HG03558 (cell line): ENCODE measurements around the gene TIMM22.

Source experiments
- ATAC-seq: cut with Tn5 transposase; IDR thresholded peaks from one replicate; pipeline ENCODE4 v1.9.1; 2021; ENCODE audit warnings: moderate number of reproducible peaks; ENCODE audit not compliant: unreplicated experiment; ENCODE audit errors: extremely low read depth

TIMM22 gene

DNA sequence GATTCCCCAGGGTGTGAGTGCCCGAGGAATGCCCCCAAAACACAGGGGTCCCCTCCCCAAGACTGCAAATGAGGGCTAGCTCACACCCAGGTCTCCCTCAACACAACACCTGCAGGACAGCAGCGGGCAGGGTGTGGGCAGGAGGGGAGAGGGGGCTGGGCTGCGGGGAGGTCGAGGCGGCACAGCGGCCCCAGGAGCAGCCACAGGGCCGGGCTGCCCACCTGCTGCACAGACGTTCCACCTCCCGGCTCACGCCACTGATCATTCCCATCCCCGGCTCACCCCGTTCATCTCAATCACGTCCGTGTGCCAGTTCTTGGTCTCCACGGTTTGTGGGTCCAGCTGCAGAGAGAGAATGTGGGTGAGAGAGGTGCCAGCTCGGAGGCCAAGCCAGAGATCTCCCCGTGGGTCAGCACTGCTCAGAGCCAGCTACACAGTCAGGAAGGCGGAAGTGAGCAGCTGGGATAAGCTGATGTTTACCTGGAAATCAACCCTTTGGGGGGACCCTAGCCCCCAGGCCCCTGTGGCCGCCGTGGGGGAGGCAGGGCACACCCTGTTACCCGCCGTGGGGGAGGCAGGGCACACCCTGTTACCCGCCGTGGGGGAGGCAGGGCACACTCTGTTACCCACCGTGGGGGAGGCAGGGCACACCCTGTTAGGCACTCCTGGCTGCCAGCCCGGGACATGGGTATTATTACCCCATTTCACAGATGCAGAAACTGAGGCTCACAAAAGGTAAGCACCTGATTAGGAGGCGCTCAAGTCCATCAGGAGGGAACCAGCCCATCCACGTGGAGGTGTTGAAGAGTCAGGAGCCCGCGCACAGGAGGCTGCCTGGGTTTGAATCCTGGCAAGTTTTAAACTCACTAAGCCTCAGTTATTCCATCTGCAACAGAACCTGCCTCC lies 16.1 kb downstream of the TIMM22 start:
- ATAC-seq, result no peak

DNA sequence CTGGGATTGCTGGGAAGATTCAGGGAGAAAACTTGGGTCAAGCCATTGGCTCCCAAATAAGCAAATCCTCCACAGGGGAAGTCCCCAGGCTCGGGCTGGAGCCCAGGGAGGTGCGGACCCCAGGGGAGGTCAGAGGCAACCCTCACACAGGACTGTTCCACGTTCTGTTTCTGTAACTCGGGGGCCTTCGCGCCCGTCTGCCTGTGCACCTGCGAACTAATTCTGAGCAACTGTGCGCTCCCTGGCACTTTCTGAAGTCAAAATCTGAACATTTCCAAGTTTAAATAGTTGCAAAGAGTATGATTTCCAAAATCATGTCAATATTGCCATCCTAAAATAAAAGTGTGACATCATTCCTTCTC lies 16.8 kb downstream of the TIMM22 start:
- ATAC-seq, result no peak

DNA sequence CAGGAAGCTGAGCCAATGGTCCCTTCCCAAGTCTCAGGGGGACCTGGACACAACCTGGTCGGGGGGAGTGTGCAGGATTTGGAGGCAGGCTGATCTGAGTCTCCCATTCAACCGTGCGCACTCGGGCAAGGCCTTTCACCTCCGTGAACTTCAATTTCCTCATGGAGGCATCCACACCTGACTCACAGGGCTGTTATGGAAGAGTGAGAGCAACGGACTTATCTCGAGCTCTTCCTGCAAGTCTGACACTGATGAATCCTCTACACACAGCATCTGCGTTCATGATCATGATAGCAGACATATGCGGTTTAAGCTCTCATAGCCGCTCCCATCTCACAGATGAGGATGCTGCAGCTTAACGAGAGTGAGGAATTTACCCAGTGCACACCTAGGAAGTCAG lies 21.6 kb downstream of the TIMM22 start:
- ATAC-seq, result no peak

DNA sequence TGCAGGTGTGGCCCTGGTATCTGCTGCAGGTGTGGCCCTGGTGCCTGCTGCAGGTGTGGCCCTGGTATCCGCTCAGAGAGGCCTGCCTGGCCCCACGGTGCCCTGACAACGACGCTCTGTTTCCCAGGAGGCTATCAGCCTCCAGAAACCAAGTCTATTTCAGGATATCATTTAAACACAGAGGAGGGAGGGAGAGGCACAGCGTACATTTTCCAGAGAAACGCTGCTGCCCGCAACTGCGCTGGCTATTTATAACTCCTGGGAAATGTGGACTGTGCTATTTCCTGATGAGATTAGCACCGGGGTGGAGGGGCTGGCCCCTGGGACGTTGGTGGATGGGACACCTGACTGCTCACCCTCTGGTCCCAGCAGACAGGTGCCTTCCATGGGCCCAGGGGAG lies 22.5 kb downstream of the TIMM22 start:
- ATAC-seq, result no peak

DNA sequence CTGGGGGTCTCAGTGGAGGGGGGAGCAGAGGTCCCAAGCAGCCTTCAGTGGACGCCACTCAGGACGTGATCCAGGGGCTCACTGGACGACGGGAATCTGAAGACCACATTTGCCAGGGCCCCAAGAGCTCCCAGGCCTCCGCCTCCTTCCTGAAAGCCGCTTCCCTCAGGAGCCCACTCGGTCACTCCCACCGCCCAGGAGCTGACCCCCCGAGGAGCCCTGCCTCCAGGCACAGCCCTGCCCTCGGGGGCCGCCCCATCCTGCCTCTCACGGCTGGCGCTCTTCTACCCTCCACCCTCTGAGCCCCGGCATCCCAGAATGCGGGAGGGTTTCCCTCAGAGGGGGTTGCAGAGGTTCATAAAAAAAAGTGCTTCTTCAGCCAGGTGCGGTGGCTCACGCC lies 24.2 kb downstream of the TIMM22 start:
- ATAC-seq, result no peak

DNA sequence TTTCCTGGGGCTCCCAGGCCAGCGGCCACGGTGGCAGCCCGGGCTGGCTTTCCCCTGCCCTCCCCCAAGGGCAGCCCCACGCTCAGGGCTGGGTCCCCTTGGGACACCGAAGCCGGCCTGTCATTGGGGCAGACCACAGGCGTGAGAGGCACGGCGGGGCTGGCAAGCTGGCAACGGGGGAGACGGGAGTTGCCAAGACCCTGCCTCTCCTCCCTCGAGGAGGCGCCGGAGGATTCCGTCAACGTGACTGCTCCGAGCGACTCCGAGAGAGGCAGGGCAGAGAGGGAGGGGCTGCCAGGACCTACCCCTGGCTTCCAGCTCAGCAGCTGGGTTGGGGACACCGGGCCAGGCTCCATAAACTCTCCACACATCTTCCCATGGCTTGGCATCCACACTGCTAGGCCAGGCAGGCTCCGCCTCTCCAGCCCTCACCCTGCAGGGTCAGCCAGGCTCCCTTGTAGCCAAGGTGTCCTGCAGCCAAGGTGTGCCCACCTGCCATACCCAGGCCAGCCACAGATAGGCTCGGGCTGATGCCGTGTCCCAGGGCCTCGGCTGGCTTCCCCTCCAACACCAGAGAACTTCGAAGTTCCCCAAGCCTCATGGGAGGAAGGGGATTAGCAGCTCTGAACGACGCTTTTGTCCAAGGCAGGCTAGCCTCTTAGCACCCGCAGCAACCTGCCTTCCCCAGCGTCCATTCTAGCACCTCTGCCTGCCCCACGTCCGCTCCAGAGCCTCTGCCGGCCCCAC lies 25.5 kb downstream of the TIMM22 start:
- ATAC-seq, result no peak

DNA sequence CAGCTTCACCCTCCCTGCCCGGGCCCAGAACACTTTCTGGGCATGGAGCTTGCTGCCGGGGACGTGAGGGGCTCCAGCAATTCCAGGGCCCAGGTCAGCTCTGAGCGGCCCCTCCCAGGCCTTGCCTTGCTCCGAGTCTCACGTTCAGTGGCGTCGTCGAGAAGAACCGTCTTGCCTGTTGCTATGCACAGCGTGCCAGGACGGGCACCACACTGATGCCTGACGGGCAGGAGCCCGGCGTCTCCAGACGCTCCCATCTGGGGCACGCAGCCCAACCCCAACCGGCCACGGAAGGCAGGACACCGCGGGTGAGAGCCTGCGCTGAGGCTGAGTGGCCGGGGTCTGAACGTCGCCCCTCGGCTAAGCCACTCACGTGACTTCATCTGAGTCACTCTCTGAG lies 27.1 kb downstream of the TIMM22 start:
- ATAC-seq, result no peak

DNA sequence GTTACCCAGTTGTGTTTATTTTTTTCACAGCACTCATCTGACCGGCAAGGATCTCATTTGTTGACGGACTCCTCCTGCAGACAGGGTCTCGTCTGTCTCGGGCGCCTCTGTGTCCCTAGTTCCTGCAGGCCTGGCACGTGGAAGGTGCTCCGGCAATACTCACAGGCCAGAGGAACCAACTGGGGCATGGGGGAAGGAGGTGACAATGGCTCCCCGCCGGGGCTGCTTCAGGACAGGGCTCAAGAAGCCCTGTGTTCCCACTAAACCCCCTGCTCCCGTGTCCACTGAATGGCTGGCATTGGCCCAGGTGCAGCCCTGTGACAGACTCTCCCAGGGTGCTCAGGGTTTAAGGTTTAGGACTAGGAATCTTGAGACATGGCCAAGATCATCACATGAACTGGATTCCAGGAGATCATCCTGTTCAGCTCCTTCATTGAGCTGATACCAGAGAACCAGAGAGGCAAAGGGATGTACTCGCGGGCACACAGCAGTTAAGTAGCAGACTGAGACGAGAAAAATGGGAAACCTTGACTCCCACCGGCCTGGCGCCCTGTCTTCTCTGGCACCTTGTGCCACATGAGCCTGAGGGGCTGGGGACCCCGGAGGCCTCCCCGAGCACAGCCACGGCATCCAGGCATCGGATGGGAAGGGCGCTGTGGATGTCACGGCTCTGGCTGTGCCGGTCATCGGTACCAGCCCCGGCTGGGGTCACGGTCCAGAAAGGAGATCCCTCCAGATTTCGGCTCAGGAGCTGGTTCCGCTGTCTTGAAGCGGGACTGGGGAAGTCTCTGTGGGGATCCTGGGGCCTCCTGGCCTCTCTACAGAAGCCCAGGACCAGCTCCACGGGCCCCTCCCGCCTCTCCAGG lies 29.0 kb downstream of the TIMM22 start:
- ATAC-seq, result no peak

DNA sequence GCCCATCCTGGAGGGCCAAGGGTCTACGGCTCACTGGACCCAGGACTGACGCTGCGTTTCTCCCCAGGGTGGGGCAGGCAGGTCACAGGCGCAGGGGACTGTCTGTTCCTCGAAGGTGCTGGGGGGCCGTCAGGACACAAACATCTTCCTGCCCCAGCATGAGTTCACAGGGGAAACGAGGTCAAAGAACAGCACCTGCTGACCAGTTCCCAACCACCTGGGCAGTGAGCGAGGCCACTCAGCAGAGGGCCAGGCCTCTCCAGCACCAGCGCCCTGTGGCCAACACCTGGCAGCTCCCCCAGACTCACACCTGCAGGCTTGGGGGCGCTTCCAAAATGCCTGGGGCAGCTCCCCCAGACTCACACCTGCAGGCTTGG lies 29.7 kb downstream of the TIMM22 start:
- ATAC-seq, result no peak

DNA sequence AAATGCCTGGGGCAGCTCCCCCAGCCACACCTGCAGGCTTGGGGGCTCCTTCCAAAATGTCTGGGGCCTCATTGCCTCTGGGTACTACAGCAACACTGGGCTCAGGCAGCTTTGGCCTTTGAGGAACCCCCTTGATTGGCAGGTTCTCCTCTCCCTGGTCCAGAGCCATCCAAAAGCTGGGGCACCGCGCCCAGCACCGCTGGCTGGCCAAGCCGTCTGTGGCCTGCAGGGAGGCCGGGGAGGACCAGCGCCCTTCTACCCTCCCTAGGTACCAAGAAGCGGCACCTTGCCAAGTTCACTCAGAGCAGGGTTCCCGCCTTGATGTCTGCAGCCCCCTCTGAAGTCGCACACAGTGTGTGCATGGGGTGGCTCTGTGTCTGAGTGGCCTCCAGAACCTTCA lies 30.1 kb downstream of the TIMM22 start:
- ATAC-seq, result no peak

DNA sequence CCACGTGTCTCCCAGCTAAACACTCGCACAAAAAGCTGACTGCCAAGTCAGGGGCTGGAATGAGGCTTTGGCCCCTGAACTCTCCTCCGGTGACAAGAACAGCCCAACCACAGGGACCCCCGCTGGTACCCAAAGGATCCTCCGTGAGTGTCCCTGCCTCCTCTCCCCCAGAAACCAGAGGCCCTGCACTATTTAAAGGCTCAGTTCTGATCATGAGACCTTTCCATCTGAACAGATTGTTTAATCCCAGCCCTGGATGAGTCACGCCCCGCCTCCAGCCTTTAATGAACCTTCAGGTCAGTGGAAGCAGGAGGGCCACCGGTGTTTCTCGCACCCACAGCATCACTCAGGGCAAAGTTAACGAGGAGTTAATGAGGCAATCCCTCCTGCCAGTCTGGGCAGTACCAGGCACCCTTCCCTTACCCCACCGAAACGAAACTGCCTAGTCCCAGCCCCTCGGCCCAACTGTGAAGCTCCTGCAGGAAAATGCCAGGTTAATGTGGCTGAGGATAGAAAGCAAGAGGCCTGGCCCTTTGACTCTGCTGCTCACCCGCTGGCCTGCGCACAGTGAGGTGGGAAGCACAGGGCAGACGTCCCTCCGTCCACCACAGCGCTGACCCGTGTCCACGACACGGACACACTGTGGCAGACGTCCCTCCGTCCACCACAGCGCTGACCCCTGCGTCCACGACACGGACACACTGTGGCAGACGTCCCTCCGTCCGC lies 32.4 kb downstream of the TIMM22 start:
- ATAC-seq, result no peak

DNA sequence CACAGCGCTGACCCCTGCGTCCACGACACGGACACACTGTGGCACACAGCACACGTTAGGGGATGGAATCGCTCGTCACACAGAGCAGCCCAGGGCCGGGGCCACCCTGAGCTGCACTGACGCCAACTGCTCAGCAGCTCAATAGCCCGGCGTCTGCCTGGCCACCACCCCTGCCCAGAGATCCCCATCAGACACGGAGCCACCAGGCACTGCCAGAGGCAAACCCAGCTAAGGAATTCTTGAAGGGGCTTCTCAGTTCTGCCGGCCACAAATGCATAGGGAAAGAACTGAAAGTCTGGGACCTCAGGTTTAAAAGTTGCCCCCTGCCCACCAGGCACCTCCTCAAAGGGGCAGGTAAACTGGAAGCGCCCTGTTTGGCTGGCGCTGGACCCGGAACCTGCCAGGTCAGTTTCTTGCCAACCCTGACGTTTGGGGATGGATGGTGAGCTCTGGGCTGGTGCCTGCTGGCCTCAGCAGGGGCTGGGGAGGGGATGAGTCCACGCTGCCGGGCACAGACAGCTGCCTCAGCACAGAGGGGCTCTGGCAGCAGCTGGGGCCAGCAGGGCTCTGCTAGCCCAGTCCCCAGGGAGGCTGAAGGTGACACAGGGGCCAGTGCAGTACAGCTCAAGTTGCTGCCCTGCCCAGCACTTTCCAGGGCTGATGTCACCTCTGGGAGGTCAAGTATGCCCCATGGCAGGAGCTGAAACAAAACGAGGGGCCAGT lies 33.2 kb downstream of the TIMM22 start:
- ATAC-seq, result no peak

DNA sequence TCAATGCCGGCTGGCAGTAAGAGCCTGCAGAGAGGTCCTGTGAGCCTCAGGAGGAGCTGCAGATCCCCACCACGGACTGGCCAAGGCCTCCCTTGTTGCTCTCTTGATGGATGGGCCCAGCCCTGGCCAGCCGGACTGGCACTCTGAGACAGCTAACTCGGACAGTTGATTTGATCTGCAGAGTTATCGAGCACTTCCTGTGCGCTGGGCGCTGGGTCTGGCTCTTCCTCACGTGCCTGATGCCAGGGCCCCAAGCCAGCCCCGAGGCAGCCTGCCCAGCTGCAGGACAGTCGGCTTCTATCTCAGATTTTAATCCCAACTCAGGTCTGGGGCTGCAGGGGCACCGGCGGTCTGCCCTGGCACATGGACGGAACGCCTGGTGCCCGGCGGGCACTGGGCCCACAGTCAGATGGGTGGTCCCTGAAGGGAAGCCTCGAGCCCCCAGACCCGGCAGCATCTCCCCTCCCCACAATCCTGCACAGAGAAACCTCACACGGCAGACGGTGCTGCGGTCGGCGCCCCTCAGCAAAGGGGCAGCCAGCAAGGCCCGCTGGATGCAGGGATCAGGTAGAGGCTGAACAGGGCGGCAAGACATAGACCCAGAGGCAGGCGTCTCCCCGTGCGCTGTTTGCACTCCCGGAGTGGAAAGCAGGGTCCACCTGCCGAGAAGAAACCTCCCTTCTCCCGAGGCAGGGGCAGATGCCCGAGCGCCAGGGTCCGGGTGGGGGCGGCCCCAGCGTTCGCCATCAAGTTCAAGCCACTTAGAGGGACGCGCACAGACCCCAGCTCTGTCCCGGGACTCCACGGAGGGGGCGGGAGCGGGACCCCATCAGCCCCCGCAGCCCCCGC lies 34.0 kb downstream of the TIMM22 start:
- no peak for ATAC-seq

DNA sequence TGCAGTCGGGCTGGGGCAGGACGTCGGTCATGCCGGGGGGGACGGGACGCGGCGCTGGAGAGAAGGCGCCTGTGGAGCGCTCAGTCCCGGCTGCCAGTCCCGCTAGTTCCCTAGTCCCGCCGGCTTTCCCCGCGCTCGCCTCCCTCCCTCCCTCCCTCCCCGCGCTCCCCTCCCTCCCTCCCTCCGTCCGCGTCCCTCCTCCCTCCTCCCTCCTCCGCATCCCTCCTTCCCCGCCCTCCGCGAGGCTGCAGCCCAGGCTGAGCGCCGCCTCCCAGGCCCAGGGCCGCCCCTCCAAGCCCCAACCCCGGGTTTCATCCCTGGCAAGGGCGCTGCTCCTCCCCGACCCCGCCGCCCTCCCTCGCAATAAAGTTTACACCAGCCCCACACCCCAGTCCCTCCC lies 34.8 kb downstream of the TIMM22 start:
- ATAC-seq, result no peak

DNA sequence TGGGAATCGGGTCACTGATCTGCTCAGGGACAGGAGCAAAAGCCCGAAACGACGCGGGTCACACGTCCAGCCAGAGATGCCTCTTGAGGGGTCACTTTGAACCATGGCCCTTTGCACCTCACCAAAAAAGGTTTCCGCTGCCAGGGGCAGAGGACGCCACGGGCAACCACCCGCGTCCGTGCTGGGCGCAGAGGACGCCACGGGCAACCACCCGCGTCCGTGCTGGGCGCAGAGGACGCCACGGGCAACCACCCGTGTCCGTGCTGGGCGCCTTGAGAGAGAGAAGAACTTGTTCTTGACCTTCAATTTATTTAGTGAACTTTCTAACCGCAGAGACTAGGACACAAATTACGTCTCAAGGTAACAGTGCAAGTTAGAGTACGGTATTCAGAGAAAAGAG lies 35.5 kb downstream of the TIMM22 start:
- no peak for ATAC-seq

DNA sequence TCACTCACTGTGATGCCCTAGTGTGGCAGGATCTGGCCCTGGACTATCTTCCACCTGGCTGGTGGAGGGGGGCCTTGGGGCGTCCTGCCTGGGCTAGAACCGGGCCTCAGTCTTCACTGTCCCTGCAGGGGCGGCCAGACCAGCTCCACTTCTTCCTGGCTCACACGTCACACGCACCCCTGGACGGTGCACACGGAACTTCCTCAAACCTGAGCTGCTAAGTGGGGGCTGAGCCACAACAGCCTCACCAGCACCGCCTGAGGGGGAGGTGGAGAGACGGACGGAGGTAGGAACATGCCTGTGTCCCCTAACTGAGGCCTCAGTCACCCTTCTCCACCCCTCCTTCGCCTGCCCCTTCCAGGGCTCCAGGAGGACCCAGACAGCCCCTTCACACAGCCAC lies 36.6 kb downstream of the TIMM22 start:
- no peak for ATAC-seq

DNA sequence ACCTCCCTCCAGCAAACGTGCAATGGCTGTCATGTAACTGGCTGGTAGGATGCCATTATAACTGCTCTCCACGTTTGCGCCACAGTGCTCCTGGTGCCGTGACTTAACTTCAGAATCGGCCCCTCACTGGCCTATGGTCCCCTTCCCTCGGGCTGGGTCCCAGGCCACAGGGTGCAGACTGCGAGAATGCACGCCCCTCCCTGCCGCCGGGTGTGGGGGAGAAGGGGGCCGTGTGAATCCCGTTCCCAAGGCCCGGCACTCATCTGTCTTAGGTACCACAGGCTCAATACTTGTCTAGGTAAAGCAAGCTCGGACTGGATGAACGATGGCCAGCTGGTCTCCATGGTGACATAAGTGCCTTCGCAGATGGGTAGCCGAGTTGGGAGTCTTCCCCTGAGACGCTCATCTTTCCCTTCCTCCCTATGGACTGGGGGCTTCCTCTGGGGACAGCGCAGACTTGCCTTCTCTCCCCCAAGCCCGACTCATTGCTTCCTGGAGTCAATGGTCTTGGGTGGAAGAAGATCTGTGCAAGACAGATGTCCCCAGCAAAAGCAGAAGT lies 37.8 kb downstream of the TIMM22 start:
- no peak for ATAC-seq

DNA sequence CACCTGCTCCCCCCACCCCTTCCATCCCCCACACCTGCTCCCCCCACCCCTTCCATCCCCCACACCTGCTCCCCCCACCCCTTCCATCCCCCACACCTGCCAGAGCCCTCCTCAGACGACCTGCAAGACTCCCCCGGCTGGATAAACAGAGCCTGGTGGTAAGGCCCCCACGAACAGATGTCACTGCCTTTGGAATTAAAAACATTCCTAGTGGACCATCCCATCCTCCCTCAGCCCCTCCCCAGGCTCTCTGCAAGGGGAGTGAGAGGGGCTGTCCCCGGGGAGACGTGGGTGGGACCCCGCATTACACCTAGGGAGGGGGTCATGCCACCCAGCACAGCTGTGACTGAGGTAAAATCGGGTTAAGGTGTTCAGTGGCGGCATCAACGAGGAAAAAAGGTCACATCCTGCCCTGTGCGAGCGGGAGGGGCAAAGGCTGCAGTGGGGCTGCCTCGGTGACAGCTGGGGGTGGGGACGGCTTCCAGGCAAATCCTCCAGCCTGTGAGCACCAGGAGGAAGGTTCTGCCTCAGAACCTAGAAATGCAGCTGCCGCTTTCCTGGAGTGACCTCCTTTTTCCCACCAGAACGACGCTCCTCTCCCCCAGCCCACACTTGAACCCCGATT lies 38.7 kb downstream of the TIMM22 start:
- no peak for ATAC-seq
